OCI-LY7 (cell line): ENCODE data around the gene PIK3AP1. TPM values are rescaled to one million over a fixed set of nuclear protein-coding genes. Genes with fewer than 3 reads are reported as not detected.
A peak's percentile ranks its signal among the peaks of the same experiment; 100 is the strongest.

Experiments
- BruUV-seq: library from RNA; stranded (reverse); fragments of 400-500 nt; replicated peaks from 2 replicates; lab custom pipeline; 2021; lab: Mats Ljungman, UMichigan
- CTCF ChIA-PET: fragments of 300-600 bp; sonication (Branson Sonifier 250); formaldehyde crosslinking; loops from one replicate; lab custom pipeline; 2022; ENCODE audit warnings: antibody characterized with exemption; ENCODE audit not compliant: unreplicated experiment; lab: Charles Lee
- POLR2A ChIA-PET: fragments of 300-600 bp; sonication (Branson Sonifier 250); formaldehyde crosslinking; loops from one replicate; lab custom pipeline; 2022; ENCODE audit warnings: antibody characterized with exemption; lab: Charles Lee
- DNase-seq: peaks from one replicate; pipeline ENCODE4 v3.0.0-alpha.2; 2015; ENCODE audit warnings: low spot score
- H2AFZ ChIP-seq: fragments of 200-600 bp; sonication (generic), shearing (Covaris generic); 2 replicates; pipeline ENCODE4 v1.6.1; 2014; ENCODE audit warnings: mild to moderate bottlenecking, antibody characterized with exemption, low read length, moderate library complexity
- H3K27ac ChIP-seq: fragments of 200-600 bp; sonication (generic); 2 replicates; pipeline ENCODE4 v1.5.1; 2014; ENCODE audit warnings: mixed run types, low read depth, mild to moderate bottlenecking, moderate library complexity, low read length, inconsistent platforms; ENCODE audit not compliant: poor library complexity, severe bottlenecking
- H3K36me3 ChIP-seq: fragments of 200-600 bp; sonication (generic); 2 replicates; pipeline ENCODE4 v1.6.1; 2014; ENCODE audit warnings: mild to moderate bottlenecking, antibody characterized with exemption, low read length, moderate library complexity, mixed read lengths; ENCODE audit not compliant: insufficient read depth
- H3K4me1 ChIP-seq: fragments of 200-600 bp; sonication (generic); 2 replicates; pipeline ENCODE4 v1.5.1; 2014; ENCODE audit warnings: mild to moderate bottlenecking, low read length; ENCODE audit not compliant: insufficient read depth, poor library complexity, severe bottlenecking
- H3K4me2 ChIP-seq: fragments of 200-600 bp; sonication (generic); 2 replicates; pipeline ENCODE4 v1.6.1; 2014; ENCODE audit warnings: mild to moderate bottlenecking, low read length
- H3K4me3 ChIP-seq: fragments of 200-600 bp; sonication (generic); 2 replicates; pipeline ENCODE4 v1.5.1; 2014; ENCODE audit warnings: mild to moderate bottlenecking, low read depth, low read length; ENCODE audit not compliant: poor library complexity, severe bottlenecking
- H3K79me2 ChIP-seq: fragments of 200-600 bp; sonication (generic); 2 replicates; pipeline ENCODE4 v1.6.1; 2016; ENCODE audit warnings: low read depth, mild to moderate bottlenecking, low read length, moderate library complexity, mixed read lengths; ENCODE audit not compliant: insufficient read depth
- H3K9me2 ChIP-seq: fragments of 200-600 bp; sonication (generic); 2 replicates; pipeline ENCODE4 v1.6.1; 2016; ENCODE audit warnings: mild to moderate bottlenecking, low read length, mixed read lengths; ENCODE audit not compliant: insufficient read depth
- H3K9me3 ChIP-seq: fragments of 200-600 bp; sonication (generic); 2 replicates; pipeline ENCODE4 v1.6.1; 2014; ENCODE audit warnings: mild to moderate bottlenecking, mixed run types, low read length, mixed read lengths
- H4K20me1 ChIP-seq: fragments of 200-600 bp; sonication (generic); 2 replicates; pipeline ENCODE4 v1.6.1; 2014; ENCODE audit warnings: mild to moderate bottlenecking, antibody characterized with exemption, low read length, moderate library complexity, mixed read lengths; ENCODE audit not compliant: insufficient read depth
- EZH2phosphoT487 ChIP-seq: fragments of 200-600 bp; sonication (generic); IDR thresholded peaks from 2 replicates; pipeline ENCODE4 v1.6.1; 2018; ENCODE audit warnings: low read depth, borderline replicate concordance, mild to moderate bottlenecking, mixed run types, antibody characterized with exemption, low read length, moderate library complexity, mixed read lengths
- intact Hi-C: fragments of 100-400 bp; cut with micrococcal nuclease; formaldehyde crosslinking; loops from one replicate; pipeline ENCODE4 v1.10.0; 2022; ENCODE audit not compliant: unreplicated experiment
- total RNA-seq, 2 experiments: library from RNA; depleted of rRNA in 1 of 2; stranded (reverse); fragments of >200 nt in 1 of 2; shearing (Covaris generic) in 1 of 2; gene quantifications; 2 replicates each; pipeline ENCODE4 v1.2.3, GENCODE V29; 2014 to 2022
- TF ChIP-seq, protein P1 (sequence below): fragments of 200-600 bp; sonication (generic); conservative IDR thresholded peaks from 2 replicates; pipeline ENCODE4 v1.5.1; 2014; ENCODE audit warnings: mild to moderate bottlenecking, antibody characterized with exemption, low read length, moderate library complexity, mixed read lengths

PIK3AP1 gene
- total RNA-seq, 2 experiments from 2014 or later = 132 to 140 TPM

DNA sequence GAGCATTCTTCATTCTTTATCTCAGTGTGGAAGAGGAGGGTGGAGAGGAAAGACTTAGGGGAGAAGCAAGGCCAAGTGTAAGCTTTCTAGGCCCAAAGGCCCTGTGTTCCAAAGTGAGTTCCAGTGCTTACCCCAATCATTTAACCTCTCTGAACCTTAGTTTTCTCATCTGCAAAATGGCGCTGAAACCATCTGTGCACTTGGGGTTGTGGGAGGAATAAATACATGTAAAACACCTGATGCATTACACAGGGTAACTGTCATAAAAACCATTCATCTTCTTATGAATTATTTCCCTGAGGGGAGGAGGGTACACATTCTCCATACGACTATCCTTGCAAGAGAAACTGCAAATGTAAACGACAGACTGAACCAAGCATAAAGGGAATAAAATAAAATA, 19.0 kb downstream of the PIK3AP1 start:
- Histone ChIP-seq H3K4me3 (peak overlapping the region; percentile 75), H3K9me2 (no peaks in the 10 kb centered on the region), H2AFZ (no peak overlapping the region; the same call in 1 of the 2 replicates), H3K36me3 (peaks cover 67% of the 10 kb centered on the region), H3K4me1 (peaks cover 80% of the 10 kb centered on the region), H3K4me2 (peak overlapping the region; percentile 92), H4K20me1 (peaks cover 19% of the 10 kb centered on the region; the same call in 1 of the 2 replicates), H3K79me2 (peaks cover 100% of the 10 kb centered on the region), H3K27ac (peak overlapping the region; percentile 96), H3K9me3 (no peaks in the 10 kb centered on the region)
- no TSS peak for BruUV-seq
- ChIA-PET CTCF (no interaction called here), POLR2A (interaction anchor here (0.6 to 3.7 kb wide), 11 partner anchors 9 to 836 kb away, joined by 3 to 22 read pairs (median 4); no protein-coding TSS in a partner anchor)
- no peak for TF ChIP-seq EZH2phosphoT487
- TF ChIP-seq, protein P1, sequence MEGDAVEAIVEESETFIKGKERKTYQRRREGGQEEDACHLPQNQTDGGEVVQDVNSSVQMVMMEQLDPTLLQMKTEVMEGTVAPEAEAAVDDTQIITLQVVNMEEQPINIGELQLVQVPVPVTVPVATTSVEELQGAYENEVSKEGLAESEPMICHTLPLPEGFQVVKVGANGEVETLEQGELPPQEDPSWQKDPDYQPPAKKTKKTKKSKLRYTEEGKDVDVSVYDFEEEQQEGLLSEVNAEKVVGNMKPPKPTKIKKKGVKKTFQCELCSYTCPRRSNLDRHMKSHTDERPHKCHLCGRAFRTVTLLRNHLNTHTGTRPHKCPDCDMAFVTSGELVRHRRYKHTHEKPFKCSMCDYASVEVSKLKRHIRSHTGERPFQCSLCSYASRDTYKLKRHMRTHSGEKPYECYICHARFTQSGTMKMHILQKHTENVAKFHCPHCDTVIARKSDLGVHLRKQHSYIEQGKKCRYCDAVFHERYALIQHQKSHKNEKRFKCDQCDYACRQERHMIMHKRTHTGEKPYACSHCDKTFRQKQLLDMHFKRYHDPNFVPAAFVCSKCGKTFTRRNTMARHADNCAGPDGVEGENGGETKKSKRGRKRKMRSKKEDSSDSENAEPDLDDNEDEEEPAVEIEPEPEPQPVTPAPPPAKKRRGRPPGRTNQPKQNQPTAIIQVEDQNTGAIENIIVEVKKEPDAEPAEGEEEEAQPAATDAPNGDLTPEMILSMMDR = no peak
- intact Hi-C loops = loop anchor here (5.0 kb wide), 1 partner anchor 131 kb away; the partner anchor contains the start of gene LCOR
- peak; percentile 76 for DNase-seq

DNA sequence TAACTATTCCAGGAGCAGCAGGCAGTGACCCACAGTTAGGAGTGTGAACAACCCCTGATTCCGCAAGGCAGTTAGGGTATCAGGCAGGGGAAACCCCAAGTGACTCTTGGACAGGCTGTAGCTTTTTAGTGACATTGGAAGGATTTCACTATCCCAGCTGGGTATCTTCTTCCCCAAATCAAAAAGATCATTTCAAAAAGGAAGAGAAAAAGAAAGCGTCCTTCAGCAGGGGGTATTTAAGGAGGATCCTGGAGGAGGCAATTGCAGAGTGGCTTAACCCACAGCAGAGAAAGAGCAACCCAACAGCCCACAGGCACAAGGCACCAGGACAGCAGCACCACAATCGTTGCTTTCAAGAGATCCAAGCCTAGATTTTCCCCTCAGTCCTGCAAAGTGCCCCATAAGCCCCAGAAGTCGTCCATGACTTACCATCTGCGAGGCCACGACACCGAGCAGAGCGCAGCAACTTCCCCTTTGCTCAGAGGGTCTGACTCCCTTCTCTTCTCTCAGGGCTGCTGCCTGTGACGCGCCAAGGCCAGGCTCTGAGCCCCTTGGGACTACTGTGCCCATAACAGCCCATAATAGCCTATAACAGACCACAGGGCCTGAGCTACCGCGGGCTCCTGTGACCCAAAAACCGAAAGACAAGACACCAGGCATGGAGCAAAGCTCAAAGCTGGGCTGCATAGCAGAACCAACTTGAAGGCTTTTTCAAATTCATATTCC, 19.8 kb downstream of the PIK3AP1 start:
- Histone ChIP-seq H3K9me2 (no peaks in the 10 kb centered on the region), H3K79me2 (peaks cover 100% of the 10 kb centered on the region), H2AFZ (no peak overlapping the region; the same call in 1 of the 2 replicates), H4K20me1 (peaks cover 26% of the 10 kb centered on the region; the same call in 1 of the 2 replicates), H3K4me3 (peak overlapping the region; percentile 75), H3K27ac (peak overlapping the region; percentile 96), H3K4me2 (peak overlapping the region; percentile 92), H3K9me3 (no peaks in the 10 kb centered on the region), H3K4me1 (peaks cover 81% of the 10 kb centered on the region), H3K36me3 (peaks cover 68% of the 10 kb centered on the region)
- BruUV-seq = no TSS peak
- intact Hi-C loops = loop anchor here (1.0 to 5.0 kb wide), 2 partner anchors 20 to 132 kb away; partner anchors contain the start of genes LCOR and PIK3AP1
- no peak for TF ChIP-seq EZH2phosphoT487
- TF ChIP-seq, protein P1 = no peak
- peak; percentile 96 for DNase-seq
- CTCF ChIA-PET = no interaction called here
- POLR2A ChIA-PET = interaction anchor here (0.5 to 3.7 kb wide), 12 partner anchors 8 to 835 kb away, joined by 3 to 22 read pairs (median 4); no protein-coding TSS in a partner anchor
